Measurements from ENCODE around the gene SHC2. TPM values are rescaled to one million over a fixed set of nuclear protein-coding genes. Genes with fewer than 3 reads are reported as not detected.
"Not testable (repeated sequence)": the region's sequence is repeated elsewhere in the genome, so short reads cannot be mapped to it uniquely, and the experiment has no call there.

Gene SHC2
- total and polyA plus RNA-seq, 2 experiments from 2014 or later = 39.9 to 56.9 TPM

DNA sequence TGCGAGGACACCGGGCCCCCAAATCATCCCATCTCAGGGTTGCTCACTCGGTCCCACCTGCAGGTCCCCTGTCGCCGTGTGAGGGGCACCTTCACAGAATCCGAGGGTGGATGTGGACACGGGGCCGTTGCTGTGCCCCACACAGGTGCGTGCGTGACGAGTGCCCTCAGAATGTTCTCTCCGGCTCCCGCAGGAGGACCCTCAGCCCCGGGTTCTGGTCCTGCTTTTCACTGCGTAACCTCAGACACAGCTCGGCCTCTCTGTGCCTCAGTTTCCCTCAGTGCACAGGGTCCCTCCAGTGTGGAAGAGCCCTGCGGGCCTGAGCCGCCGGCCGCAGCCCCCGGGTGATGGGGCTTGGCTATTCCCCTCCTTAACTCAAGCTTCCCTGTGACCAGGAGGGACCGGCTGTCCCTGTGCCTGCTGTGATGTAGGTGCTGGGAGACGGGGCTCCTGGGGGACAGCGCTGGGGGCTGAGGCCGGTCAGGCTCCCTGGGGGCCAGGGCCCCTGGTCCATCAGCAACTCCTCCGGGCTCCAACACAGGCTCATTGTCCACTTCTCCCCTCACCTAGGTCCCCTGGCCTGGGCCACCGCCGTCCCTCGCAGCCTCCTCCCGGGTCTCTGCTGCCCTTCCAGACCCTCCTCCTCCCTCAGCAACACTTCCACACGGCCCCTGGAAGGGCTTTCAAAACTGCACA, 4.8 kb downstream of the SHC2 start:
- no peak overlapping the region for H3K4me3 ChIP-seq
- H3K27ac ChIP-seq = no peak overlapping the region
- H3K9me3 ChIP-seq (ENCODE audit: low read depth) = no peaks in the 10 kb centered on the region
- H3K27me3 ChIP-seq = peaks cover under 1% of the 10 kb centered on the region
- H3K4me1 ChIP-seq (ENCODE audit: low read depth) = no peaks in the 10 kb centered on the region
- TF ChIP-seq, protein P1, sequence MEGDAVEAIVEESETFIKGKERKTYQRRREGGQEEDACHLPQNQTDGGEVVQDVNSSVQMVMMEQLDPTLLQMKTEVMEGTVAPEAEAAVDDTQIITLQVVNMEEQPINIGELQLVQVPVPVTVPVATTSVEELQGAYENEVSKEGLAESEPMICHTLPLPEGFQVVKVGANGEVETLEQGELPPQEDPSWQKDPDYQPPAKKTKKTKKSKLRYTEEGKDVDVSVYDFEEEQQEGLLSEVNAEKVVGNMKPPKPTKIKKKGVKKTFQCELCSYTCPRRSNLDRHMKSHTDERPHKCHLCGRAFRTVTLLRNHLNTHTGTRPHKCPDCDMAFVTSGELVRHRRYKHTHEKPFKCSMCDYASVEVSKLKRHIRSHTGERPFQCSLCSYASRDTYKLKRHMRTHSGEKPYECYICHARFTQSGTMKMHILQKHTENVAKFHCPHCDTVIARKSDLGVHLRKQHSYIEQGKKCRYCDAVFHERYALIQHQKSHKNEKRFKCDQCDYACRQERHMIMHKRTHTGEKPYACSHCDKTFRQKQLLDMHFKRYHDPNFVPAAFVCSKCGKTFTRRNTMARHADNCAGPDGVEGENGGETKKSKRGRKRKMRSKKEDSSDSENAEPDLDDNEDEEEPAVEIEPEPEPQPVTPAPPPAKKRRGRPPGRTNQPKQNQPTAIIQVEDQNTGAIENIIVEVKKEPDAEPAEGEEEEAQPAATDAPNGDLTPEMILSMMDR (IDR thresholded peaks at IDR 0.05; ENCODE audit: low read depth, low read length) = no peak
- H3K36me3 ChIP-seq = no peaks in the 10 kb centered on the region
- DNase-seq (ENCODE audit: low read depth in 1 of 2, low spot score in 1 of 2) = no peak

DNA sequence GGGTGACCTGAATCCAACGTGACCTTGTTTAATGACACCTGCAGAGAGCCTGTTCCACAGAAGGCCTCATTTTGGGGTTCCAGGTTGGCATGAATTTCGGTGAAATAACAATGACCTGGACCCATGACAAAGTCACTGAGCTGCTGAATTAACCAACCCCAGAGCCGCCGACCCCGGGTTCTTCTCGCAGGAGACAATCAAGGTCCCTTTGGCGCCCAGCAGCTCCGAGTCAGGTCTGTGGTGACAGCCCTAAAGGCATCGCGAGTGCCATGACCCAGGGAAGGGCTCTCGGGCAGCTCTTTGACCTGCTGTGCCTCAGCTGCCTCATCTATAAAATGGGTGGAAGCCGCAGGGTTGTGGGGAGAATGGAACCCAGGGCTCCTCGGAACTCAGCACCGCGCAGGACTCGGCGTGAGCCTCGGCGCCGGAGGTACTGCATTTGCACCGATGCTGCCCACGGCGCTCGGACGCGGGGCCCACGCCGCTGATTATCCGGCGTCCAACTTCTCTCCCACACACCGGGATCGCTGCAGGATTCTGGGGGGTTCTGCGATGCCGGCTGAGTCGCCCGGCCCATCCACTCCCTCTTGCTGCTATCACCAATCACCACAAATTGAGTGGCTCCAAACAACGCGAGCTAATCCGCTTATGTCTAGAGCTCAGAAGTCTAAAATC, 5.7 kb downstream of the SHC2 start:
- no peak for DNase-seq (ENCODE audit: low read depth in 1 of 2, low spot score in 1 of 2)
- no peaks in the 10 kb centered on the region for H3K27me3 ChIP-seq
- no peaks in the 10 kb centered on the region for H3K4me1 ChIP-seq (ENCODE audit: low read depth)
- H3K36me3 ChIP-seq = no peaks in the 10 kb centered on the region
- TF ChIP-seq, protein P1 (IDR thresholded peaks at IDR 0.05; ENCODE audit: low read depth, low read length) = no peak
- no peak overlapping the region for H3K4me3 ChIP-seq
- no peak overlapping the region for H3K27ac ChIP-seq
- no peaks in the 10 kb centered on the region for H3K9me3 ChIP-seq (ENCODE audit: low read depth)

DNA sequence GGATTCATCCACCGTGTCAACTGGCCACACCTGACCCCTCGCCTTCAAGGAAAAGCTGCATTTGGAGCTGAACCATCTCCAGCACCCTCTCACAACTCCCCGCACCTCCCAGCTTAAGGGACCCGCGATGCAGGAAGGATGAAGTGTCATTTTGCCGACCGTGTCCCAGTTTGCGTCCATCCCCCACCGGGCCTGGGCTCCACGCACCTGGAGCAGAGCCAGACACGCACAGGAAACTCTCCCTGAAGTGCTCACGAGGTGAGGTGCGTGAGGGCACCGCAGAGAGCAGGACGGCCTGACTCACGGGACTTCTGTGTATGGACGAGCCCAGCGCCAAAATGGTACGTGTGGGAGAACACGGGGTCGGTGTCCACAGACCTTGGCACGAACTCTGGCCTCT, 7.2 kb downstream of the SHC2 start:
- Histone ChIP-seq H3K36me3 (no peaks in the 10 kb centered on the region), H3K4me3 (no peak overlapping the region), H3K4me1 (ENCODE audit: low read depth) (no peaks in the 10 kb centered on the region), H3K27ac (no peak overlapping the region), H3K9me3 (ENCODE audit: low read depth) (no peaks in the 10 kb centered on the region), H3K27me3 (no peaks in the 10 kb centered on the region)
- DNase-seq (ENCODE audit: low read depth in 1 of 2, low spot score in 1 of 2) = no peak
- TF ChIP-seq, protein P1 (IDR thresholded peaks at IDR 0.05; ENCODE audit: low read depth, low read length) = no peak

DNA sequence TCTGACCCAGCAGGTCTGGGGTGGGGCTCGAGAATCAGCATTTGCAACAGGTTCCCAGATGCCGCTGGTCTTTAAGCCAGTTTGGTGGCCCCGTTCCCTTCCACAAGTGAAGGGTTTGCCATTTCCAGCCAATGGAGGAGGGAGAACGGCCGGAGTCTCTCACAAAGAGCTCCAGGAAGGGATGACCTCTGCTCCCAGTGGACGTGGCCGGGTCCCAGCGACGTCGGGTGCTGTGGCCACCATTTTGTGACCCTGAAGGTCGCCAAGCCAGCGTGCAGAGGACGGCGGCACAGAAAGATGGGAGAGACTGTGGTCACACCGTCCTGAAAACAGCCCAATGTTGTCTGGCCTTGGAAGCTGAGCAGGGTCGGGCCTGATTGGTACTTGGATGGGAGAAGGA, 8.0 kb downstream of the SHC2 start:
- H3K36me3 ChIP-seq = no peaks in the 10 kb centered on the region
- TF ChIP-seq, protein P1 (IDR thresholded peaks at IDR 0.05; ENCODE audit: low read depth, low read length) = no peak
- no peak for DNase-seq (ENCODE audit: low read depth in 1 of 2, low spot score in 1 of 2)

DNA sequence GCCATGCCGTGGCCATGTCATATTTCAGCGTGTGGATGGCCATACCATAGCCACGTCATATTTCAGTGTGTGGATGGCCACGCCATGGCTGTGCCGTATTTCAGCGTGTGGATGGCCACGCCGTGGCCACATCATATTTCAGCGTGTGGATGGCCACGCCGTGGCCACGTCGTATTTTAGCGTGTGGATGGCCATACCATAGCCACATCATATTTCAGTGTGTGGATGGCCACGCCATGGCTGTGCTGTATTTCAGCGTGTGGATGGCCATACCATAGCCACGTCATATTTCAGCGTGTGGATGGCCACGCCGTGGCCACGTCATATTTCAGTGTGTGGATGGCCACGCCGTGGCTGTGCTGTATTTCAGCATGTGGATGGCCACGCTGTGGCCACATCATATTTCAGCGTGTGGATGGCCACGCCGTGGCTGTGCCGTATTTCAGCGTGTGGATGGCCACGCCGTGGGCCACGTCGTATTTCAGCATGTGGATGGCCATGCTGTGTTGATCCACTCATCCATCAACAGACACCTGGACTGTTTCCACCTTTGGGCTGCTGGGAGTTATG, 9.8 kb downstream of the SHC2 start:
- not testable (repeated sequence) for DNase-seq (ENCODE audit: low read depth in 1 of 2, low spot score in 1 of 2); H3K27me3 ChIP-seq; H3K27ac ChIP-seq; H3K9me3 ChIP-seq (ENCODE audit: low read depth); H3K36me3 ChIP-seq; H3K4me1 ChIP-seq (ENCODE audit: low read depth); H3K4me3 ChIP-seq

More for the DNA sequence above, 8.0 kb downstream of the SHC2 start:
- Histone ChIP-seq H3K9me3 (ENCODE audit: low read depth) (no peaks in the 10 kb centered on the region), H3K27ac (no peak overlapping the region), H3K4me3 (no peak overlapping the region), H3K27me3 (no peaks in the 10 kb centered on the region), H3K4me1 (ENCODE audit: low read depth) (peaks cover 4% of the 10 kb centered on the region)

DNA sequence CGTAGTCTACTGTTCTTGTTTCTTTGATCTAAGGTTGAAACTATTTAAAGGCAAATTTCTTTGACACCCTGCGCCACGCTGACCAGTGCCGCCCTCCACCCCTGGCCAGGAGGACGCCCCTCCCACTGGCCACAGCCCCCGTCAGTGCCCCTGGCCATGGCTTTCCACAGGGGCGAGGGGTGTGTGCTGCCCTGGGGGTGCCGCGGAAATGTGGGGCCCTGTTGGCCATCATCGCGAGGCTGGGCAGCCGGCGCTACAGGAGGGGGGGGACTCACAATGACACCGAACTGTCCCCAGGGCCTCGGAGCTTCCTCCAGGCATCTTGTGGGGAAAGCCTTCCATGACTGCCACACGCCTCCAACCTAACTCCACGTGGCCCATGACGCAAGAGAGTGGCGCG, 10.9 kb downstream of the SHC2 start:
- Histone ChIP-seq H3K27ac (no peak overlapping the region), H3K9me3 (ENCODE audit: low read depth) (no peaks in the 10 kb centered on the region), H3K36me3 (no peaks in the 10 kb centered on the region), H3K27me3 (no peaks in the 10 kb centered on the region), H3K4me1 (ENCODE audit: low read depth) (peaks cover 6% of the 10 kb centered on the region), H3K4me3 (no peak overlapping the region)
- TF ChIP-seq, protein P1 (IDR thresholded peaks at IDR 0.05; ENCODE audit: low read depth, low read length) = no peak
- DNase-seq (ENCODE audit: low read depth in 1 of 2, low spot score in 1 of 2) = no peak

All from cardiac muscle cell (in vitro differentiated cells and primary cell).